T-helper 17 cell (primary cell): ENCODE measurements around the gene CDK6. TPM values are rescaled to one million over a fixed set of nuclear protein-coding genes. Genes with fewer than 3 reads are reported as not detected.
"Not testable (repeated sequence)": the region's sequence is repeated elsewhere in the genome, so short reads cannot be mapped to it uniquely, and the experiment has no call there.

Source experiments
- ATAC-seq: fragments of 150-1000 bp; cut with Tn5 transposase; 2 replicates; pipeline ENCODE4 v1.10.0; 2021; ENCODE audit warnings: mild to moderate bottlenecking, moderate library complexity
- DNase-seq, 3 donors: peaks; one replicate each; pipeline versions ENCODE4 v3.0.0 to v3.0.0-alpha.2; 2020 to 2021
- H3K9me3 ChIP-seq: one replicate; pipeline ENCODE4 v1.7.0; 2013; ENCODE audit warnings: low read length, mild to moderate bottlenecking; ENCODE audit not compliant: control insufficient read depth, poor library complexity, severe bottlenecking
- H3K27ac Mint-ChIP-seq: one replicate; pipeline ENCODE4 v1.8.0; 2022; ENCODE audit warnings: mild to moderate bottlenecking, moderate library complexity, mixed read lengths
- H3K27me3 Mint-ChIP-seq: one replicate; pipeline ENCODE4 v1.8.0; 2022; ENCODE audit warnings: mixed read lengths
- H3K36me3 Mint-ChIP-seq: one replicate; pipeline ENCODE4 v1.8.0; 2022; ENCODE audit warnings: low read depth, mixed read lengths
- H3K4me1 Mint-ChIP-seq: one replicate; pipeline ENCODE4 v1.8.0; 2022; ENCODE audit warnings: mild to moderate bottlenecking, mixed read lengths
- H3K4me3 Mint-ChIP-seq: one replicate; pipeline ENCODE4 v1.8.0; 2022; ENCODE audit warnings: mild to moderate bottlenecking, moderate library complexity, mixed read lengths
- total RNA-seq, 4 donors: library from RNA in 2 of 4; stranded (reverse) in 2 of 4; gene quantifications; one replicate each; pipeline ENCODE4 v1.2.3 and lab custom pipeline; 2022 to 2026

The CDK6 gene
- total RNA-seq (10 to 100 TPM; 61.5 to 63.7 TPM), total RNA-seq (lab: John Stamatoyannopoulos, UW) (138 to 156 reads per million in 2 donors)

- DNase-seq (peak; percentile 44 to 49 (median 49)), ATAC-seq (peak; percentile 41)
- peak within 1 kb of the TSS; percentile 97 for H3K27ac Mint-ChIP-seq
- no peaks in the 10 kb centered on the region for H3K9me3 ChIP-seq
- H3K27me3 Mint-ChIP-seq = peaks cover 9% of the 10 kb centered on the region
- H3K36me3 Mint-ChIP-seq = peaks cover 7% of the 10 kb centered on the region
- H3K4me1 Mint-ChIP-seq = peaks cover 35% of the 10 kb centered on the region
- peak within 1 kb of the TSS; percentile 99 for H3K4me3 Mint-ChIP-seq
Measured at GRCh38 chr7:92836489-92836999, at the start of gene CDK6. CDK6 (minus strand) TSS chr7:92836573; CDS start chr7:92833323, 3,250 bp downstream.

- H3K4me1 Mint-ChIP-seq, H3K36me3 Mint-ChIP-seq, ATAC-seq, H3K9me3 ChIP-seq, H3K27me3 Mint-ChIP-seq, H3K4me3 Mint-ChIP-seq, H3K27ac Mint-ChIP-seq, DNase-seq: not testable (repeated sequence)
Measured at GRCh38 chr7:92886039-92886438, 49.7 kb upstream of the CDK6 start.

- Mint-ChIP-seq H3K4me3 (no peak overlapping the region), H3K27me3 (no peaks in the 10 kb centered on the region), H3K36me3 (no peaks in the 10 kb centered on the region), H3K27ac (no peak overlapping the region), H3K4me1 (peaks cover 10% of the 10 kb centered on the region)
- ATAC-seq (no peak), DNase-seq (no peak)
- no peaks in the 10 kb centered on the region for H3K9me3 ChIP-seq
Measured at GRCh38 chr7:92884218-92884617, 47.8 kb upstream of the CDK6 start.

GRCh38 chr7:92882760-92883159 is 46.4 kb upstream of the CDK6 start:
- peaks cover 13% of the 10 kb centered on the region for H3K4me1 Mint-ChIP-seq
- H3K36me3 Mint-ChIP-seq = no peaks in the 10 kb centered on the region
- DNase-seq (no peak), ATAC-seq (no peak)
- H3K9me3 ChIP-seq = no peaks in the 10 kb centered on the region
- no peak overlapping the region for H3K27ac Mint-ChIP-seq
- no peaks in the 10 kb centered on the region for H3K27me3 Mint-ChIP-seq
- no peak overlapping the region for H3K4me3 Mint-ChIP-seq

- no peaks in the 10 kb centered on the region for H3K9me3 ChIP-seq
- DNase-seq (no peak), ATAC-seq (no peak)
- Mint-ChIP-seq H3K4me3 (no peak overlapping the region), H3K36me3 (no peaks in the 10 kb centered on the region), H3K27me3 (no peaks in the 10 kb centered on the region), H3K4me1 (peaks cover 26% of the 10 kb centered on the region), H3K27ac (no peak overlapping the region)
Measured at GRCh38 chr7:92881091-92881485, 44.7 kb upstream of the CDK6 start.

GRCh38 chr7:92880212-92881090 is 44.1 kb upstream of the CDK6 start:
- H3K4me3 Mint-ChIP-seq = no peak overlapping the region
- ATAC-seq (peak; percentile 40), DNase-seq (no peak)
- no peaks in the 10 kb centered on the region for H3K27me3 Mint-ChIP-seq
- H3K36me3 Mint-ChIP-seq = no peaks in the 10 kb centered on the region
- peaks cover 28% of the 10 kb centered on the region for H3K4me1 Mint-ChIP-seq
- no peak overlapping the region for H3K27ac Mint-ChIP-seq
- H3K9me3 ChIP-seq = no peaks in the 10 kb centered on the region

GRCh38 chr7:92877367-92877766 is 41.0 kb upstream of the CDK6 start:
- ATAC-seq (no peak), DNase-seq (no peak)
- Mint-ChIP-seq H3K4me1 (peaks cover 28% of the 10 kb centered on the region), H3K36me3 (no peaks in the 10 kb centered on the region), H3K27ac (no peak overlapping the region), H3K27me3 (no peaks in the 10 kb centered on the region), H3K4me3 (no peak overlapping the region)
- H3K9me3 ChIP-seq = no peaks in the 10 kb centered on the region

- H3K27ac Mint-ChIP-seq = no peak overlapping the region
- H3K4me3 Mint-ChIP-seq = no peak overlapping the region
- no peak for DNase-seq
- no peaks in the 10 kb centered on the region for H3K9me3 ChIP-seq
- no peaks in the 10 kb centered on the region for H3K36me3 Mint-ChIP-seq
- no peak for ATAC-seq
- H3K4me1 Mint-ChIP-seq = peaks cover 28% of the 10 kb centered on the region
- no peaks in the 10 kb centered on the region for H3K27me3 Mint-ChIP-seq
Measured at GRCh38 chr7:92876836-92877235, 40.5 kb upstream of the CDK6 start.

GRCh38 chr7:92875719-92876118 is 39.3 kb upstream of the CDK6 start:
- Mint-ChIP-seq H3K27me3 (no peaks in the 10 kb centered on the region), H3K4me3 (no peak overlapping the region), H3K36me3 (no peaks in the 10 kb centered on the region), H3K27ac (peak overlapping the region; percentile 60), H3K4me1 (peaks cover 22% of the 10 kb centered on the region)
- no peak for ATAC-seq
- no peaks in the 10 kb centered on the region for H3K9me3 ChIP-seq
- DNase-seq = no peak

GRCh38 chr7:92875173-92875572 is 38.8 kb upstream of the CDK6 start:
- H3K9me3 ChIP-seq = no peaks in the 10 kb centered on the region
- Mint-ChIP-seq H3K4me1 (peaks cover 22% of the 10 kb centered on the region), H3K27me3 (no peaks in the 10 kb centered on the region), H3K36me3 (no peaks in the 10 kb centered on the region), H3K27ac (no peak overlapping the region), H3K4me3 (no peak overlapping the region)
- ATAC-seq (no peak), DNase-seq (no peak)

GRCh38 chr7:92874567-92874966 is 38.2 kb upstream of the CDK6 start:
- ATAC-seq (no peak), DNase-seq (no peak)
- Mint-ChIP-seq H3K4me3 (no peak overlapping the region), H3K36me3 (no peaks in the 10 kb centered on the region), H3K4me1 (peaks cover 18% of the 10 kb centered on the region), H3K27ac (no peak overlapping the region), H3K27me3 (no peaks in the 10 kb centered on the region)
- no peaks in the 10 kb centered on the region for H3K9me3 ChIP-seq

GRCh38 chr7:92873776-92874175 is 37.4 kb upstream of the CDK6 start:
- peaks cover 18% of the 10 kb centered on the region for H3K4me1 Mint-ChIP-seq
- no peak overlapping the region for H3K27ac Mint-ChIP-seq

GRCh38 chr7:92872701-92873100 is 36.3 kb upstream of the CDK6 start:
- H3K9me3 ChIP-seq = peaks cover 2% of the 10 kb centered on the region
- Mint-ChIP-seq H3K4me3 (no peak overlapping the region), H3K4me1 (peaks cover 14% of the 10 kb centered on the region), H3K36me3 (no peaks in the 10 kb centered on the region), H3K27ac (no peak overlapping the region), H3K27me3 (no peaks in the 10 kb centered on the region)
- ATAC-seq (no peak), DNase-seq (no peak)

More at GRCh38 chr7:92873776-92874175, 37.4 kb upstream of the CDK6 start:
- Mint-ChIP-seq H3K4me3 (no peak overlapping the region), H3K36me3 (no peaks in the 10 kb centered on the region), H3K27me3 (no peaks in the 10 kb centered on the region)
- peaks cover 2% of the 10 kb centered on the region for H3K9me3 ChIP-seq
- no peak for DNase-seq
- ATAC-seq = no peak
